Measurements from ENCODE around the gene KCNMA1.

The KCNMA1 gene

GRCh38 chr10:77452952-77453564 lies 184.6 kb downstream of the KCNMA1 start:
- TF ChIP-seq GATA3 (IDR thresholded peaks at IDR 0.05; ENCODE audit: low read depth, low read length) (no peak), GATA2 (IDR thresholded peaks at IDR 0.05; ENCODE audit: low read depth, low read length) (no peak)

GRCh38 chr10:77451886-77452285 lies 185.7 kb downstream of the KCNMA1 start:
- TF ChIP-seq GATA3 (IDR thresholded peaks at IDR 0.05; ENCODE audit: low read depth, low read length) (no peak), GATA2 (IDR thresholded peaks at IDR 0.05; ENCODE audit: low read depth, low read length) (no peak)

GRCh38 chr10:77448226-77448625 lies 189.4 kb downstream of the KCNMA1 start:
- no peak for TF ChIP-seq GATA3 (IDR thresholded peaks at IDR 0.05; ENCODE audit: low read depth, low read length)
- TF ChIP-seq GATA2 (IDR thresholded peaks at IDR 0.05; ENCODE audit: low read depth, low read length): no peak

- TF ChIP-seq GATA2 (IDR thresholded peaks at IDR 0.05; ENCODE audit: low read depth, low read length) (no peak), GATA3 (IDR thresholded peaks at IDR 0.05; ENCODE audit: low read depth, low read length) (no peak)
Measured at GRCh38 chr10:77446700-77447099, 190.9 kb downstream of the KCNMA1 start.

GRCh38 chr10:77445547-77445946 lies 192.1 kb downstream of the KCNMA1 start:
- no peak for TF ChIP-seq GATA2 (IDR thresholded peaks at IDR 0.05; ENCODE audit: low read depth, low read length)
- no peak for TF ChIP-seq GATA3 (IDR thresholded peaks at IDR 0.05; ENCODE audit: low read depth, low read length)

GRCh38 chr10:77444041-77444440 lies 193.6 kb downstream of the KCNMA1 start:
- TF ChIP-seq GATA2 (IDR thresholded peaks at IDR 0.05; ENCODE audit: low read depth, low read length) (no peak), GATA3 (IDR thresholded peaks at IDR 0.05; ENCODE audit: low read depth, low read length) (no peak)

- TF ChIP-seq GATA3 (IDR thresholded peaks at IDR 0.05; ENCODE audit: low read depth, low read length) (no peak), GATA2 (IDR thresholded peaks at IDR 0.05; ENCODE audit: low read depth, low read length) (no peak)
Measured at GRCh38 chr10:77442699-77443189, 194.9 kb downstream of the KCNMA1 start.

- no peak for TF ChIP-seq GATA2 (IDR thresholded peaks at IDR 0.05; ENCODE audit: low read depth, low read length)
- TF ChIP-seq GATA3 (IDR thresholded peaks at IDR 0.05; ENCODE audit: low read depth, low read length): no peak
Measured at GRCh38 chr10:77441353-77442166, 196.0 kb downstream of the KCNMA1 start.

GRCh38 chr10:77436257-77436975 lies 201.2 kb downstream of the KCNMA1 start:
- TF ChIP-seq GATA3 (IDR thresholded peaks at IDR 0.05; ENCODE audit: low read depth, low read length) (no peak), GATA2 (IDR thresholded peaks at IDR 0.05; ENCODE audit: low read depth, low read length) (no peak)

- no peak for TF ChIP-seq GATA3 (IDR thresholded peaks at IDR 0.05; ENCODE audit: low read depth, low read length)
- TF ChIP-seq GATA2 (IDR thresholded peaks at IDR 0.05; ENCODE audit: low read depth, low read length): no peak
Measured at GRCh38 chr10:77433546-77433945, 204.1 kb downstream of the KCNMA1 start.

- TF ChIP-seq GATA3 (IDR thresholded peaks at IDR 0.05; ENCODE audit: low read depth, low read length) (no peak), GATA2 (IDR thresholded peaks at IDR 0.05; ENCODE audit: low read depth, low read length) (no peak)
Measured at GRCh38 chr10:77431980-77432797, 205.4 kb downstream of the KCNMA1 start.

- no peak for TF ChIP-seq GATA2 (IDR thresholded peaks at IDR 0.05; ENCODE audit: low read depth, low read length)
Measured at GRCh38 chr10:77431209-77431611, 206.4 kb downstream of the KCNMA1 start.

GRCh38 chr10:77430530-77430929 lies 207.1 kb downstream of the KCNMA1 start:
- no peak for TF ChIP-seq GATA2 (IDR thresholded peaks at IDR 0.05; ENCODE audit: low read depth, low read length)

Data from SH-SY5Y (cell line).